ENCODE measurements around the gene KRT4. TPM values are rescaled to one million over a fixed set of nuclear protein-coding genes. Genes with fewer than 3 reads are reported as not detected.

Gene KRT4
- total and polyA plus RNA-seq, 2 experiments from 2014 or later, result not detected

GRCh38 chr12:52779914-52780313, 34.0 kb downstream of the KRT4 start:
- no peaks in the 10 kb centered on the region for H3K27me3 ChIP-seq (ENCODE audit: insufficient read depth)

More at GRCh38 chr12:52779914-52780313, 34.0 kb downstream of the KRT4 start:
- H3K4me1 ChIP-seq (ENCODE audit: insufficient read depth), result no peaks in the 10 kb centered on the region
- Mint-ChIP-seq H3K36me3 (ENCODE audit: low read depth) (no peaks in the 10 kb centered on the region), H3K4me1 (no peaks in the 10 kb centered on the region; the same call in 2 of the 3 replicates), H3K27me3 (ENCODE audit: insufficient read depth, low read depth, poor library complexity) (no peaks in the 10 kb centered on the region), H3K27ac (no peak overlapping the region), H3K4me3 (no peak overlapping the region), H3K9me3 (no peaks in the 10 kb centered on the region)
- H3K4me3 ChIP-seq, result no peak overlapping the region
- H3K36me3 ChIP-seq (ENCODE audit: insufficient read depth), result no peaks in the 10 kb centered on the region
- H3K27ac ChIP-seq (ENCODE audit: low read depth), result no peak overlapping the region
- H3K4me2 ChIP-seq, result no peak overlapping the region
- H3K79me2 ChIP-seq (replicated peaks; ENCODE audit: insufficient read depth), result no peaks in the 10 kb centered on the region
- no peak for DNase-seq (ENCODE audit: low spot score)
- H3K9me2 ChIP-seq (ENCODE audit: insufficient read depth), result no peaks in the 10 kb centered on the region
- H4K20me1 ChIP-seq (replicated peaks; ENCODE audit: insufficient read depth), result no peaks in the 10 kb centered on the region
- ATAC-seq, result no peak
- H2AFZ ChIP-seq, result no peak overlapping the region
- TF ChIP-seq EZH2 (IDR thresholded peaks at IDR 0.05; ENCODE audit: low read depth, unreplicated experiment) (no peak), NANOG (IDR thresholded peaks at IDR 0.05; ENCODE audit: borderline replicate concordance) (no peak), POLR2AphosphoS5 (IDR thresholded peaks at IDR 0.05; ENCODE audit: low read depth) (no peak), JUNB (IDR thresholded peaks at IDR 0.05; ENCODE audit: unreplicated experiment) (no peak), CREB1 (CRISPR knock-in tag; IDR thresholded peaks at IDR 0.05; ENCODE audit: low read depth) (no peak), STAT1 (IDR thresholded peaks at IDR 0.05; ENCODE audit: unreplicated experiment) (no peak), ETS1 (IDR thresholded peaks at IDR 0.05) (no peak), ZNF114 (CRISPR knock-in tag; IDR thresholded peaks at IDR 0.05) (no peak), ZNF331 (CRISPR knock-in tag; IDR thresholded peaks at IDR 0.05; ENCODE audit: low read depth) (no peak), EZH2phosphoT487 (IDR thresholded peaks at IDR 0.05; ENCODE audit: unreplicated experiment) (no peak)
- TF ChIP-seq, protein P1, sequence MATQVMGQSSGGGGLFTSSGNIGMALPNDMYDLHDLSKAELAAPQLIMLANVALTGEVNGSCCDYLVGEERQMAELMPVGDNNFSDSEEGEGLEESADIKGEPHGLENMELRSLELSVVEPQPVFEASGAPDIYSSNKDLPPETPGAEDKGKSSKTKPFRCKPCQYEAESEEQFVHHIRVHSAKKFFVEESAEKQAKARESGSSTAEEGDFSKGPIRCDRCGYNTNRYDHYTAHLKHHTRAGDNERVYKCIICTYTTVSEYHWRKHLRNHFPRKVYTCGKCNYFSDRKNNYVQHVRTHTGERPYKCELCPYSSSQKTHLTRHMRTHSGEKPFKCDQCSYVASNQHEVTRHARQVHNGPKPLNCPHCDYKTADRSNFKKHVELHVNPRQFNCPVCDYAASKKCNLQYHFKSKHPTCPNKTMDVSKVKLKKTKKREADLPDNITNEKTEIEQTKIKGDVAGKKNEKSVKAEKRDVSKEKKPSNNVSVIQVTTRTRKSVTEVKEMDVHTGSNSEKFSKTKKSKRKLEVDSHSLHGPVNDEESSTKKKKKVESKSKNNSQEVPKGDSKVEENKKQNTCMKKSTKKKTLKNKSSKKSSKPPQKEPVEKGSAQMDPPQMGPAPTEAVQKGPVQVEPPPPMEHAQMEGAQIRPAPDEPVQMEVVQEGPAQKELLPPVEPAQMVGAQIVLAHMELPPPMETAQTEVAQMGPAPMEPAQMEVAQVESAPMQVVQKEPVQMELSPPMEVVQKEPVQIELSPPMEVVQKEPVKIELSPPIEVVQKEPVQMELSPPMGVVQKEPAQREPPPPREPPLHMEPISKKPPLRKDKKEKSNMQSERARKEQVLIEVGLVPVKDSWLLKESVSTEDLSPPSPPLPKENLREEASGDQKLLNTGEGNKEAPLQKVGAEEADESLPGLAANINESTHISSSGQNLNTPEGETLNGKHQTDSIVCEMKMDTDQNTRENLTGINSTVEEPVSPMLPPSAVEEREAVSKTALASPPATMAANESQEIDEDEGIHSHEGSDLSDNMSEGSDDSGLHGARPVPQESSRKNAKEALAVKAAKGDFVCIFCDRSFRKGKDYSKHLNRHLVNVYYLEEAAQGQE (IDR thresholded peaks at IDR 0.05; ENCODE audit: unreplicated experiment), result no peak
- TF ChIP-seq, protein P2, sequence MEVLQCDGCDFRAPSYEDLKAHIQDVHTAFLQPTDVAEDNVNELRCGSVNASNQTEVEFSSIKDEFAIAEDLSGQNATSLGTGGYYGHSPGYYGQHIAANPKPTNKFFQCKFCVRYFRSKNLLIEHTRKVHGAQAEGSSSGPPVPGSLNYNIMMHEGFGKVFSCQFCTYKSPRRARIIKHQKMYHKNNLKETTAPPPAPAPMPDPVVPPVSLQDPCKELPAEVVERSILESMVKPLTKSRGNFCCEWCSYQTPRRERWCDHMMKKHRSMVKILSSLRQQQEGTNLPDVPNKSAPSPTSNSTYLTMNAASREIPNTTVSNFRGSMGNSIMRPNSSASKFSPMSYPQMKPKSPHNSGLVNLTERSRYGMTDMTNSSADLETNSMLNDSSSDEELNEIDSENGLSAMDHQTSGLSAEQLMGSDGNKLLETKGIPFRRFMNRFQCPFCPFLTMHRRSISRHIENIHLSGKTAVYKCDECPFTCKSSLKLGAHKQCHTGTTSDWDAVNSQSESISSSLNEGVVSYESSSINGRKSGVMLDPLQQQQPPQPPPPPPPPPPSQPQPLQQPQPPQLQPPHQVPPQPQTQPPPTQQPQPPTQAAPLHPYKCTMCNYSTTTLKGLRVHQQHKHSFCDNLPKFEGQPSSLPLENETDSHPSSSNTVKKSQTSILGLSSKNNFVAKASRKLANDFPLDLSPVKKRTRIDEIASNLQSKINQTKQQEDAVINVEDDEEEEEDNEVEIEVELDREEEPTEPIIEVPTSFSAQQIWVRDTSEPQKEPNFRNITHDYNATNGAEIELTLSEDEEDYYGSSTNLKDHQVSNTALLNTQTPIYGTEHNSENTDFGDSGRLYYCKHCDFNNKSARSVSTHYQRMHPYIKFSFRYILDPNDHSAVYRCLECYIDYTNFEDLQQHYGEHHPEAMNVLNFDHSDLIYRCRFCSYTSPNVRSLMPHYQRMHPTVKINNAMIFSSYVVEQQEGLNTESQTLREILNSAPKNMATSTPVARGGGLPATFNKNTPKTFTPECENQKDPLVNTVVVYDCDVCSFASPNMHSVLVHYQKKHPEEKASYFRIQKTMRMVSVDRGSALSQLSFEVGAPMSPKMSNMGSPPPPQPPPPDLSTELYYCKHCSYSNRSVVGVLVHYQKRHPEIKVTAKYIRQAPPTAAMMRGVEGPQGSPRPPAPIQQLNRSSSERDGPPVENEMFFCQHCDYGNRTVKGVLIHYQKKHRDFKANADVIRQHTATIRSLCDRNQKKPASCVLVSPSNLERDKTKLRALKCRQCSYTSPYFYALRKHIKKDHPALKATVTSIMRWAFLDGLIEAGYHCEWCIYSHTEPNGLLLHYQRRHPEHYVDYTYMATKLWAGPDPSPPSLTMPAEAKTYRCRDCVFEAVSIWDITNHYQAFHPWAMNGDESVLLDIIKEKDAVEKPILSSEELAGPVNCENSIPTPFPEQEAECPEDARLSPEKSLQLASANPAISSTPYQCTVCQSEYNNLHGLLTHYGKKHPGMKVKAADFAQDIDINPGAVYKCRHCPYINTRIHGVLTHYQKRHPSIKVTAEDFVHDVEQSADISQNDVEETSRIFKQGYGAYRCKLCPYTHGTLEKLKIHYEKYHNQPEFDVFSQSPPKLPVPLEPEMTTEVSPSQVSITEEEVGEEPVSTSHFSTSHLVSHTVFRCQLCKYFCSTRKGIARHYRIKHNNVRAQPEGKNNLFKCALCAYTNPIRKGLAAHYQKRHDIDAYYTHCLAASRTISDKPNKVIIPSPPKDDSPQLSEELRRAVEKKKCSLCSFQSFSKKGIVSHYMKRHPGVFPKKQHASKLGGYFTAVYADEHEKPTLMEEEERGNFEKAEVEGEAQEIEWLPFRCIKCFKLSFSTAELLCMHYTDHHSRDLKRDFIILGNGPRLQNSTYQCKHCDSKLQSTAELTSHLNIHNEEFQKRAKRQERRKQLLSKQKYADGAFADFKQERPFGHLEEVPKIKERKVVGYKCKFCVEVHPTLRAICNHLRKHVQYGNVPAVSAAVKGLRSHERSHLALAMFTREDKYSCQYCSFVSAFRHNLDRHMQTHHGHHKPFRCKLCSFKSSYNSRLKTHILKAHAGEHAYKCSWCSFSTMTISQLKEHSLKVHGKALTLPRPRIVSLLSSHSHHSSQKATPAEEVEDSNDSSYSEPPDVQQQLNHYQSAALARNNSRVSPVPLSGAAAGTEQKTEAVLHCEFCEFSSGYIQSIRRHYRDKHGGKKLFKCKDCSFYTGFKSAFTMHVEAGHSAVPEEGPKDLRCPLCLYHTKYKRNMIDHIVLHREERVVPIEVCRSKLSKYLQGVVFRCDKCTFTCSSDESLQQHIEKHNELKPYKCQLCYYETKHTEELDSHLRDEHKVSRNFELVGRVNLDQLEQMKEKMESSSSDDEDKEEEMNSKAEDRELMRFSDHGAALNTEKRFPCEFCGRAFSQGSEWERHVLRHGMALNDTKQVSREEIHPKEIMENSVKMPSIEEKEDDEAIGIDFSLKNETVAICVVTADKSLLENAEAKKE (CRISPR knock-in tag; IDR thresholded peaks at IDR 0.05), result no peak
- TF ChIP-seq, protein P3, sequence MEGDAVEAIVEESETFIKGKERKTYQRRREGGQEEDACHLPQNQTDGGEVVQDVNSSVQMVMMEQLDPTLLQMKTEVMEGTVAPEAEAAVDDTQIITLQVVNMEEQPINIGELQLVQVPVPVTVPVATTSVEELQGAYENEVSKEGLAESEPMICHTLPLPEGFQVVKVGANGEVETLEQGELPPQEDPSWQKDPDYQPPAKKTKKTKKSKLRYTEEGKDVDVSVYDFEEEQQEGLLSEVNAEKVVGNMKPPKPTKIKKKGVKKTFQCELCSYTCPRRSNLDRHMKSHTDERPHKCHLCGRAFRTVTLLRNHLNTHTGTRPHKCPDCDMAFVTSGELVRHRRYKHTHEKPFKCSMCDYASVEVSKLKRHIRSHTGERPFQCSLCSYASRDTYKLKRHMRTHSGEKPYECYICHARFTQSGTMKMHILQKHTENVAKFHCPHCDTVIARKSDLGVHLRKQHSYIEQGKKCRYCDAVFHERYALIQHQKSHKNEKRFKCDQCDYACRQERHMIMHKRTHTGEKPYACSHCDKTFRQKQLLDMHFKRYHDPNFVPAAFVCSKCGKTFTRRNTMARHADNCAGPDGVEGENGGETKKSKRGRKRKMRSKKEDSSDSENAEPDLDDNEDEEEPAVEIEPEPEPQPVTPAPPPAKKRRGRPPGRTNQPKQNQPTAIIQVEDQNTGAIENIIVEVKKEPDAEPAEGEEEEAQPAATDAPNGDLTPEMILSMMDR (conservative IDR thresholded peaks at IDR 0.05; ENCODE audit: low read depth in 2 of 2), result no peak
- H3F3A ChIP-seq (replicated peaks; ENCODE audit: low read depth), result no peaks in the 10 kb centered on the region
